Embryonic facial prominence (tissue), 1 donor: Measurements from ENCODE around the gene CFAP221.

Source experiments
- DNase-seq: peaks from one replicate; pipeline ENCODE4 v3.0.0-alpha.2; 2016; ENCODE audit errors: extremely low spot score

CFAP221 gene

DNA sequence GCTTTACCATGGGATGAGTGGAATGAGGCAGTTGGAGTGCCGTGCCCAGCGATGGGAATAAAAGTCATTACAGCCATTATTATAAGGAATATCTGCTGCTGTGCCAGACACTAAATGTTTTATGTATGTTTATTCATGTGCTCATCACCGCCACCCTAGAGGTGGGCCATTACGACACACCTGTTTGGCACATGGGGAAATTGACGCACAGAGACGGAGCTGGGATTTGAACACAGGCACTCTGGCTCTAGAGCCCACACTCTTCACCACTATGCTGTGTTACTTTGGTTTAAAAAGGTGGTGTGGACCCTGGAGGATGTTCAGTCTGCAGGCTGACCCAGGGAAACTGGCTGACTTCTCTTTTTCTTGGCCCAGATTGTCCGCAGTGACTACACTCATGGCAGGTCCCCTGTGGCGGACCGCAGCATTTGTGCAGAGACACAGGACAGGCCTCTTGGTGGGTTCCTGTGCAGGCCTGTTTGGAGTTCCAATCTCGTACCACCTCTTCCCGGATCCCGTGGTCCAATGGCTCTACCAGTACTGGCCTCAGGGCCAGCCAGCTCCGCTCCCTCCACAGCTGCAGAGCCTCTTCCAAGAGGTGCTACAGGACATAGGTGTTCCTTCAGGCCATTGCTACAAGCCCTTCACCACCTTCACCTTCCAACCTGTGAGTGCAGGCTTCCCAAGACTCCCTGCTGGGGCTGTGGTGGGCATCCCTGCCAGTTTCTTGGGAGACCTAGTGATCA lies 136.4 kb downstream of the CFAP221 start:
- DNase-seq = no peak

DNA sequence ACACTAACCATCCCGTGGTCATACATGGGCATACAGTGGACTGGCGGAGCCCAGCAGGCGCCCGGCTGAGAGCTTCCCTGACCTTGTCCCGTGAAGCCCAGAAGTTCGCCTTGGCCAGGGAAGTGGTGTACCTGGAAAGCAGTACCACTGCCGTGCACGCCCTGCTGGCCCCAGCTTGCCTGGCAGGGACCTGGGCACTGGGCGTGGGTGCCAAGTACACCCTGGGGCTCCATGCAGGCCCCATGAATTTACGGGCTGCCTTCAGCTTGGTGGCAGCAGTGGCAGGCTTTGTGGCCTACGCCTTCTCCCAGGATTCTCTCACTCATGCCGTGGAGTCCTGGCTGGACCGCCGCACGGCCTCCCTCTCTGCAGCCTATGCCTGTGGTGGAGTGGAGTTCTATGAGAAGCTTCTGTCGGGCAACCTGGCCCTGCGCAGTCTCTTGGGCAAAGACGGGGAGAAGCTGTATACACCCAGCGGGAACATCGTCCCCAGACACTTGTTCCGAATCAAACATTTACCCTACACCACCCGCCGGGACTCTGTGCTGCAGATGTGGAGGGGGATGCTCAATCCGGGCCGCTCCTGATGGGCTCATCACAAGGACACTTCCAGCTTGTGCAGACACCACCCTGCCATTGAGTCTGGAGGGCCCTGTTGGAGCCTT lies 137.1 kb downstream of the CFAP221 start:
- no peak for DNase-seq

DNA sequence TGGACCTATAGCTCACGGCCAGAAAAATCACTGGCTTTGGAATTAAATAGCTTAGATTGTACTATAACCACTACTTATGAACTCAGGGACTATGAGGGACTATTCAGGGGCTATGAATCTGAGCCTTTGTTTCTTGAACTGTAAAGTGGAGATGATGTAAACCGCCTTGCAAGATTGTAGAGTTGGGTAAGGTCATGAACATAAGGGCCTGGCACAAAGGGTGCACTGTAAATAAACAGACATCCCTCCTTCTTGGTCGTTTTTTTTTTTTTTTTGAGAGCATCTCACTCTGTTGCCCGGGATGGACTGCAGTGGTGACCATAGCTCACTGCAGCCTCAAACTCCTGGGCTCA lies 137.6 kb downstream of the CFAP221 start:
- no peak for DNase-seq

DNA sequence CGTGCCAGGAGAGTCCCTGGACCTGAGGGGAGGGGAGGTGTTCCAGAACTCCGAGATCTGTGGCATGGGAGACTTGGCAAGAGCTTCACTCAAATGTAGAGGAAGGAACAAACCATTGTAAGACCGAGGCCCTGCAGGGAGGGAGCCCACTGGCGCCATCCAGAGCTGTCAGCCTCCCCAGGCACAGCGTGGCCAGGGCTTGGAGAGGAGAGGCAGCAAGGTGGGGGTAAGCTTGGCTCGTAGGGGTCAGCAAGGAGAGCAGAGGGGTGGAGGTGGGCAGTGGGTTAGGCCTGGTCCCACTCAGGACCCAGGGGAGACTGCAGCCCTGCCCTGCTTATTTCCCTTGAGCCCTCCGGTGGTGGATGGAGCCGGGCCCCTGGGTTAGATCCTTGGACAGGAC lies 138.3 kb downstream of the CFAP221 start:
- DNase-seq = no peak

DNA sequence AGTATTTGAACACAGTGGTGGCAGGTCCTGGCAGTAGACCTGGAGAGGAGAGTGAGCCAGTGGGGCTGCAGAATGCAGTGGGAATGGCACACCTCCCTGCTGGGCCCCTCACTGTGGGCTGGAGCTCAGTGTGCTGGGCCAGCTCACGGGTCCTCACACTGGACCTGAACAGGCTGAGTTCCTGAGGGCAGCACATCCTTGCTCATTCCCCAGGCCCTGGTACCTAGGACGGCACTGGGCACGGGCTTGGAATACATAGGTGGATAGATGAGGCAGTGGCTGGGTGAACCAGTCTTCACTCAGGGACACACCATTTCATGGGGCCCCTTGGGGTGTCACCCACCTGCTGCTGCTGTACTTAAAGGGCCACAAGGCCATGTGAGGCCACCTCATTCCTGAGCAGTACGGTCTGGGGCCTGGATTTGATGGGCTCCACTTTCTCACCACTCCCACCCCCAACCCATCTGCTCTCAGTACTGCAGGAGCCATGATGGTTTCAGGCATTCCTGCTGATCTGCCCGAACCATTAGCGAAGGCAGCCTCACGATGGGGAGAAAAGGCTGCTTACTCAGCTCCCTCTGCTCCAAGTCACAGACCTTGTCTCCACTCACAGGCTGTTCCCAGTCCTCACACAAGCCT lies 138.9 kb downstream of the CFAP221 start:
- DNase-seq = no peak

DNA sequence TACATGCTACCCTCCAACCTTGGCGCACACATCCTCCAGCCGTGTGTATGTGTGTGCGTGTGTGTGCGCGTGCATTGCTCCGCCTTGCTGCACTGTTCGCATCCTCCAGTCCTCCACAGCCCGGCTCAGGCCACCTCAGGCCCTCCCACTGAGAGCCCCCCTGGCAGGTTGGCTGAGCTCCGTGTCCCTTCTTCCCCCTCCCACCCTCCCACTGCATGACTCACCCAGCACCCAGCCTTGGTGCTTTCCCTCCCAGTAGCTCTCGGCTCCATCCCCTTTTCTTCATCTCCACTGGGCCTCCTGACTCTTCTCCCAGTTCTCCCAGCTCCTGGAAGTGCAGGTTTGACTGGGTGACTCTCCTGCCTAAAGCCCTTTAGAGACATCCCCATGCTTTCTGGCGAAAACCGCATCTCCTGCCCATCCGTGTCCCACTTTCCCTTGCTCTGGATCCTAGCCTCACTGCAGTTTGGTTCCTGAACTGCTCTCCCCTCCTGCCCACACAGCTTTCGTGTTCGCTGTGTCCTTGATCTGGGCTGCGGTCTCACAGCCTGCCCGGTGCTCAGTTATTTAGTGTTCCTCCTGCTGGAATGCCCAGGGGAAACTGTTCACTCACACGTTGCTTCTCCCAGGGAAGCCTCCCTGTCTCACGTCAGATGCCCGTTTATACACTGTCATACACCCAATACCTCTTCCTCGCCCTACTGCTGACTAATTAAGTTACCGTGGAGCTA lies 139.6 kb downstream of the CFAP221 start:
- no peak for DNase-seq

DNA sequence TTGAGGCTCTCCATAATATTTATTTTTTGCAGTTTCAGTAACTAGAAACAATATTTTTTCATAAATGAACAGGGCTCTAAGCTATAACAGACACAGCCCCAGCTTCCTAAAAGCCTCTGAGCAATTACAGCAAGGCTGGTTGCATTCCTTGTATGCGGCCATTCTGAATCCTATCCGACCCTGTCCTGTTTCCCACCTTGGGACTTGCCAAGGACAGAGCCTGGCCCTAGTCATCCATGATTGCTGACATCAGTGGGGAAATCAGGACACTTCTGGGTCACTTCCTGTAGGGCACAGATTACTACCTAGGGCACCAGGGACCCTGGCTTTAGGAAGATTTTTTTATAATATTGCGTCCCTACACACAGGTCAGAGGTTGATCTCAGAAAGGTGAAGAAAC lies 140.3 kb downstream of the CFAP221 start:
- no peak for DNase-seq

DNA sequence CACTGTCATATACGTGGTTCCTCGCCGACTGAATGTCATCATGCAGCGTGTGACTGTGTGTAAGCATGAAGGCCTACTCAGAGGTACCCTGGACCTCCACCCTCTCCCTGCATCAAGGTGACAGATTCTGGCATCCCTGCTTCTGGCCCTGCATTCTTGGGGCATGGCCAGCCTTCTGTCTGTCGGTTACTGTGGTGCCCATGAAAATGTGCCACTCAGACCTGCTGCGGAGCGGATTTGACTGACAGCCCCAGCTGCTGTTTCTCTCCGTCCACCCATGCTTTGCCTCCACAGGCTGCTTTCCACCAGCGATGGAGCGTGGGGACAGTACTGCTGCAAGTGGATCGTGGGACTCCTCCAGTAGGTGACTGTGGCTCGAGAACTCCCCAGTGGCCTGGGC lies 144.4 kb downstream of the CFAP221 start:
- DNase-seq = no peak

DNA sequence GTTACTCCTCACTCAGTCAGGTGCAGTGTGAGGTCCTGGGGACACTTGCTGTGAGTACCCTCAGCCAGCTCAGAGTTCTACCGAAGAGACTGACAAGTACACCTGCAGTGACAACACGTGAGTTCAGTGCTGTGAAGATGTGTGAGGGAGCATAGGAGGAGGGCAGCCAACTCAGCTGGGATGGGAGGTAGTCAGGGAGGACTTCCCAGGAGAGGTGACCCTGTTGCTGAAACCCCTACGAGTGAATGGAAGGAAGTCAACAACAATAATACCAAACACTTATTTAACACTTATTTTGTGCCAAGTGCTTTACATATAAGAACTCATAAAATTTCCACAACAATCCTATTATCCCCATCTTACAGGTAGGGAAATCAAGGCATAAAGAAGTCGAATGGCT lies 145.0 kb downstream of the CFAP221 start:
- DNase-seq = no peak

DNA sequence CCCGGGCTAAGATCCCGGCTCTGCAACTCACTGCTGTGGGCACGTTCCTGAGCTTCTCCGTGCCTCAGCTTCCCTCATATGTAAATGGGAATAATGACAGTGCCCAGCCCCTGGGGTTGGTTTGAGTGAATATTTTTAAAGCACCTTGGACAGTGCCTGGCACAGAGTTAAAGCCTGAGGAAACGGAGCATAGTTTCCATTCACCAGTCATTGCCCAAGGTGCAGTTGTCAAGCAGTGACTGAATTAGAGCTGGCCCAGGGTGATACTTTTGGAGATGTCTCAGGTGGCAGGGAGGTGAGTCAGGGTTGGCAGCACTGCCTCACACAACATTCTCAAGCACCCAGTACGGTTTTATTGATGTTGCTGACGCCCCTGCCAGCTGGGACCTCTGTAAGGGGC lies 146.9 kb downstream of the CFAP221 start:
- no peak for DNase-seq

DNA sequence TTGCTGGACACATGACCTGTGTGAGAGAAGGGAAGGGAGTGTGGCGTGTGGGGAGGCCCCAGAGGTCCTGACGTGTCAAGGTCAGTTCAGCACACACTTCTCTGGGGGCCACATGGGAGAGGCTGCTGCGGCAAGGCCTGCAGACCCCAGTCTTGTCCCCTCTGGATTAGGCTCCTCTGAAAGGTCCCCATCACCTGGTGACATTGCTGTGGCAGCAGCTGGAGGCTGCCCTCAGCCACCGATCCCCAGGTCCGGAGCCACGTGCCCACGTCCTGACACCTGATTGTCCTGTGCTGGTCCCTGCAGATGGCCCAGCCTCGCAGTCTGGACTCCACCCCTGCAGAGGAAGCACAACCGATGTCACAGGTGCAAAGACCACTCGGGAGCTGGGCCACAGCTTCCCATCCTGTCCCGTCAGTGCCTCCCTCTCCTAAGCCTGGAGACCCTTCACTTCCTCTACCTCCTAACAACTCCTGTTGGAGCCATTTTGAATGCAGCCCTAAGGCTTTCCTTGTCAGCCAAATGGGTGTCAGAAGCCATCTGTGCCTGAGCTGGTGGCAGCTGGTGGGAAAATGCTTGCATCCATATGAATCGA lies 147.5 kb downstream of the CFAP221 start:
- no peak for DNase-seq

DNA sequence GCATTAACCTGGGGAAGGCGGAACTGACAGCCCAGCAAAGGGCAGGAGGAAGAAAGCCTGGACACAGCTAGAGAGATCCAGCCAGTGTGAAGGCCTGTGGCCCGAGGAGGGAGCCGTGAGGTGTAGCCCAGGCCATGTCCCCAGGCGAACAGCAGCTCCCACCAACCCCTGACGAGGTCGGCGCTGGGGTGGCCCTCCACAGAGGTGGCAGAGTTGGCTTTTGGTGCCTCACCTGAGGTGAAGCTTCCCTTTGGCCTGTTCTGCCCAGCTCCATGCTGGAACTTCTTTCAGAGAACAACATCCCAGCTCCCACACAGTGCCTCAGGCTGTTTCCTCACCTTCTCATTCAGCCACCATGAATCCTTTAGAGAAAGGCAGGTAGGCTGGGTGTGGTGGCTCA lies 148.1 kb downstream of the CFAP221 start:
- DNase-seq = no peak

DNA sequence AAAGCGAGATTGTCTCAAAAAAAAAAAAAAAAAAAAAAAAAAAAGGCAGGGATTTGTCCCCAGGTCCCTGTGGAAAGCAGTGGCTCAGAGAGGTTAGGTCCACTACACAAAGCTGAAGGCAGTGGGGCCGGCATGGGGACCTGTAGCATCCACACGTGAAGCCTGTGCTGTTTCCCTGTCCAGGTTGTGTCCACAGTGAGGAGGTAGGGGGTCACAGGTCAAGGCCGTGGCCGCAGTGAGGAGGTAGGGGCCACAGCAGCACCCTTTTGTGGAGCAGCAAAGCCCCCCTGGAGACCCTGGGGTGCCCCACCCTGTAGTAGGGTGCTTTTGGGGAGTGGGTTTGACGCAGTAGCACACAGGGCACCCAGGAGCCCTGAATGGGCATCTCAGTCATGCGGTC lies 148.7 kb downstream of the CFAP221 start:
- DNase-seq = no peak

DNA sequence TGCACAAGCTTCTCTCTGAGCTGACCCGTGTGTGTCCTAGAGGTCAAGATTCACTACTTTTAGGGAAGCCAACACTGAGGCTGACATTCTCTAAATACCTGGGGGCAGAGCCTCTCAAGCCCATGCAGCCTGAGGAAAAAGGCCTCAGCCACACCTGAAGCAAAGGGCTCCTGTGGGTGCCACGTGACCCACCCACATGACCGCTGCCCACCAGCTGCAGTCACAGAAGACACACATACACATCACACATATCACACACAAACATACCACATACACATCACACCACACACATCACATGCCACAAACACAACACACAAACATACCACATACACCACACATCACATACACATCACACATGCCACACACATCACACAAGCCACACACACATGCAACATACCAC lies 149.3 kb downstream of the CFAP221 start:
- no peak for DNase-seq

DNA sequence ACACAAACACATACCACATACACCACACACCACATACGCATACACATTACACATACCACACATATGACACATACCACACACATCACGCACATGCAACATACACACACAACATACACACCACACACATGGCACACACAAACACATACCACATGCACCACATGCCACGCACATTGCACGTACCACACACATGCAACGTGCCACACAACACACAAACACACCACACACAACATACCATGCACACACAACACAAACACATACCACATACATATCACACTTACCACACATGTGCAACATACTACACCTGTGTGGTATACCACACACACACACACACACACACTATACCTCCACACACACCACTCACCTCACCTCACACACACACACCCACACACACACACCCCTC lies 149.7 kb downstream of the CFAP221 start:
- DNase-seq = no peak

DNA sequence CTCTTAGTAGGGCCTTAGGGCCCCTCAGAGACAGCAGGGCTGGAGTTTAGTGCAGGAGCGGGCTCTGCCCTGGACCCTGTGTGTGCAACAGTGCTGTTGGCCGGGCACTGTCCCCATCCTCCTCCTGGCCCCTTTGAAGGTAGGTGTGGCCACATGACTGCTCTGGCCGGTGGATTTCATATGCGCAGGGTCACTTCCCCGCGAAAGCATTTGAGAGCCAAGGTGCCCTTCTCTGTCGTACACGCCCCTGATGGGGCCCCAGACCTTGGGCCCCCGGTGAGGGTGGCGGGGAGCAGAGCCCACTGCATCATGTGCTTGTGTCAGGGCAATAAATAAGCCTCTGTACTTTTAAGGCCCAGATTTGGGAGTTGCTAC lies 150.2 kb downstream of the CFAP221 start:
- no peak for DNase-seq

DNA sequence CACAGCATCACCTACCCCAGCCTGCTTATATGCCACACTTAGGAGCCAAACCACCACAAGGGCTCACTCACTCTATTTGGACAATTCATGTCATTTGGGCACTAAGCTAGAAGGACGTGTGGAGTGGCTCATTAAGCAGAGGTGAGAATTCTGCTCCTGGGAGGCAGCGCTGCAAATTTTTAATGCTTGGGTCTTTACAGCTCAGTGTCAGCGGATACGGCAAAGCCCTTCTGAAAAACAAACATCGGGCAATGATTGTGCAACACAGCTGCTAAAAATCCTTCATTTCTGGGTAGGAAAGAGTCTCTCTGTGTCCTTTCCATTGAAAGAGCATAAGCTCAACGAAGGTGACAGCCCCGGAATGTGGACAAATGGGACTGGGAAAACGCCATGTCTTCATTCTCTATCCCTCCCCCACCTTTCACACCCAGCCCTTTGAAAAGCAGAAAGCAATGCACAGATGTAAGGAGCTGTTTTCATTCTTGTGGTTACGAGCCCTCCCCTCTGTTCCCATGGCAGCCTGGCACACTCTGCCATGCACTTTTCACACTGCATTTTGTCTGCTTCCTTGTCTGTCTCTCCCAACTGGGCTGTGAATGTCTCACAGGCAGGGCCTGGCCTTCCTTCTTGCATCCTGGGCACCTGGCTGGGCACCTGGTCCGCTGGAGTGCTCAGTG lies 150.7 kb downstream of the CFAP221 start:
- peak; percentile 49 for DNase-seq

DNA sequence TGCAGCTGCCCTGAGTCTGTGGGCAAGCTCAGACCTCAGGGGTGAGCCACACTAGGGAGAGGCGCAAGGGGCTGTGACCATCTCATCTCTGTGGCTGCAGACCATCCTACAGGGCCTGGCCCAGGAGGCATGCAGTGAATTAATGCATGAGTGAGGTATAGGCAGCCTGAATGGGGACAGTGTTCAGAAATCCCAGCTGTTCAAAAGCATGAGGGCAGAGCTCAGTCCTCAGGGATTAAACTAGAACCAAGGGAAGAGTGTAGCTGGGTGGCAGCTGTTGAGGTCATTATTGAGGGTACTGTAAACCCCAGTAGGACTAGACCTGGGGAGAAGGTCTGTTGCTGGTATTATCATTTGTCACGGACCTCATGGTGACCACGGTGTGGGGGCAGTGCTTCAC lies 151.8 kb downstream of the CFAP221 start:
- DNase-seq = no peak

DNA sequence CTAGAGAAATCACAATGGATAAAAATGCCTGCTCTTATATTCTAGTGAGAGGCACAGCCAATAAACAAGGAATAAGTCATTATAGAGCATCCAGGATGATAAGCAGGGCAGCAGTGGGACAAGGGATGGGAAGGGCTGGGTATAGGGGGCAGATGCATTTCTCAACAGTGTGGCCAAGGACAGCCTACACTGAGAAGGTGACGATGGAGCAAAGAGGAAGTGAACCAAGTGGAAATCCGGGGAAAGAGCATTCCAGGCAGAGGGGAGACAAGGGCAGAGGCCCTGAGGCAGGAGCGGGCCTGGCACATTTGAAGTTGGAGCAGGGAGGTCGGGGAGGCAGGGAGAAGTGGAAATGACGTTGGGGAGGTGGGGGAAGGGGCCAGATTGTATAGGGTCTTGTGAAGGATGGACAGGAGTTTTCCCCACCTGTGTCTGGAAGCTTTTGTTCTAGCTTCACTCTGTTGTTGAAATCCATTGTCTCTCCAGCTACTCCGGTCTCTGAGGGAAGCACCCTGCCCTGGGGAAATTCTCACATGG lies 152.3 kb downstream of the CFAP221 start:
- no peak for DNase-seq

DNA sequence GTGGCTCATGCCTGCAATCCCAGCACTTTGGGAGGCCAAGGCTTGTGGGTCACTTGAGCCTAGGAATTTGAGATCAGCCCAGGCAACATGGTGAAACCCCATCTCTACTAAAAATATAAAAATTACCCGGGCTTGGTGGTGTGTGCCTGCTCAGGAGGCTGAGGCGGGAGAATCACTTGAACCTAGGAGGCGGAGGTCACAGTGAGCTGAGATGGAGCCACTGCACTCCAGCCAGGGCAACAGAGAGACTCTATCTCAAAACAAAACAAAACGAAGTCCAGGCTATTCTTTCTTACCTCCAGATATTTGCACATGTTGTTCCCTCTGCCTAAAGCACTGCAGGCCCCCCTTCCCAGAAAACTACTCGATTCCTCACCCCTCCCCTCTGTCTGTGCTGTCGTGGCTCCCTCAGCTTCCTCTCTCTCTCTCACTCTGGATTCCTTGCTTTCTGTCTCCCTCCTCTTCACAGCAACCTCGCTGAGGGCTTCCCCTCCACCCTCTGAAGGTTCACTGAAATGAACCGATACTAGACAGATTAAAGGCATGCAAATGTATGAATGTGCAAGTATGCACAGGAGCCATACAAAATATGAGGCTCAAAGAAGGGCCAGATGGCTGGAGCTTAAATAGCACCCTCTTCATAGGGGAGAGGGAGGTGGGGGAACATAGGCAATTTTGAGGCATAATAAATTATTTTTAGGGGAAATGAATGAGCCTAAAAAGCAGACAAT lies 153.2 kb downstream of the CFAP221 start:
- DNase-seq = no peak

DNA sequence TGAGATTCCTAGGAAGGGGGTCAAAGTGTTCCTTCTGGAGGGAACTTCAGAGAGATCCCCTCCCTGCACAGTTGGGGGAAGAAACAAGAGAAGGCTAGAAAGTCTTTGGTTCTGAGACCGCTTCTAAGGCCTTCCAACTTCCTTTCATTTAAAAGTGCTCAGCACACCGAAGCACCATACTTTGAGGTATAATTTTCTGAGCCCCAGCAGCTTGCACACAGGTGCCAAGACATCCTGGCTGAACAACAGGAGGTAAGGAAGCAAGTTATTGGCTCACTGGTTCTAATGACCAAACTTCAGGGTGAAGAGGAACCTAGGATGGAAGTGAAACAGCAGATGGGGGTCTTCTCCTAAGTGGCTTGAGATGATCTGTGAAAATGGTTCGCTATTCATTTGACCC lies 154.0 kb downstream of the CFAP221 start:
- no peak for DNase-seq
